HG03439 (cell line): Measurements from ENCODE around the gene LRRC28.

Source experiments
- ATAC-seq: cut with Tn5 transposase; IDR thresholded peaks from one replicate; pipeline ENCODE4 v1.9.1; 2021; ENCODE audit warnings: mild to moderate bottlenecking, moderate library complexity; ENCODE audit not compliant: unreplicated experiment

The LRRC28 gene

DNA sequence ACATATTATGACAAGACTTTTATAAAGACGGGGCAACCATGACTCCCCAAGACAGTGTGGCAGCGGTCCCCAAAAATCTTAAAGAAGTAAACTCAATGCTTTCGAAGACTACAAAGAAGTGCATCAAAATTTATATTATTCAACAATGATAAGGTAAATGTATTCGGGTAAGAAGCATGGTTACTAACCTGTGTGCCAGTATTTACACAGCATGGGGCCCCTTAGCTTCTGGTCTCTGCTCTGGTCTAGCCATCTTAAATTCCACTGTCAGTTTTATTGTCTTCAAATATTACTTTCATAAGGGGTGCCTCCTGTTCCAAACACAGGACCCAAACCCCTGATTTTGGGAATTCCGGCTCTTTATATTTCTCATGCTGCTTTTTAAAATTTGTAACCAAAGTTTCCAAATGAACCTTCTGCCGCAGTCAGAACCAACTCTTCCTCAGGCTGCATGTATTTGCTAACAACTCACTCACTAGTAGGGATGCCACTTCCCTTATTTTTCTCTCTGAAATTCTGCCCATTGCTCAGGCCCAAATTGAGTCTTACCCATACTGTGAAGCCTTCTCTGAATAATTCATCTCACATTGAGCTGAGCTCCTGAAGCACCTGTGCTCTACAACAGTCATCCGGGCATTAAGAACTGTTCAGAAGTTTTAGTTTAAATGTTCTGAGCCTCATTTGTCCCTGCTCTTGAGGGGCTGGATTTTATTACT is 3.1 kb upstream of the LRRC28 start:
- ATAC-seq = no peak

DNA sequence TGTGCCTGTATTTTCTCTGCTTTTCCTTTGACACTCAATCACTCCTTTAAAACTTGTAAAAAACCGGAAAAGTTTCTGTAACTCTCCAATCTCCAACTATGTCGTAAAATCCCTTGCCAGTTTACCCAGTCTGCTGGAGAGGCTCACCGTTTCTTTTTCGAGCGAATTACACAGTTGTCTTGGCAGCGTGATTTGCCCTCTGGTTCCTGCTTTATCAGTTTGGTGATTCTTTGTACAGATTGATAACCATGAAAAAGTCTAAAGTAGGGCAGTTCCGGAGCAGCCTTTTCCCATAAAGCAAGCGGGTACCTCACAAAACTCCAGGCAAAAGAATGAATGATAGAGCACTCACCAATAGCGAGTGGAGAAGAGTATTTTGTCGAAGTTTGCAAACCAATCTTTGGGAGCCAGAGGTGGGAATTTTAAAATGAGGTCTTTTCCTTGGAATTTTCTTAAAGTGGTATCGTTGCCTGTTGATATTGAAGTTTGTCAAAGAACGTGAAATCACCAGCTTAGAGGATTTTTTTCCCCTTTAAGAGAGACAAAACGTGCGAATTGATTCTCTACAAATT is 1.9 kb upstream of the LRRC28 start, which contains the start of gene TTC23:
TSS of gene TTC23 (minus strand) at position 312 of the 572 bp plus-strand sequence. CDS start 20,869 bp downstream, outside the sequence.
- ATAC-seq = no peak

DNA sequence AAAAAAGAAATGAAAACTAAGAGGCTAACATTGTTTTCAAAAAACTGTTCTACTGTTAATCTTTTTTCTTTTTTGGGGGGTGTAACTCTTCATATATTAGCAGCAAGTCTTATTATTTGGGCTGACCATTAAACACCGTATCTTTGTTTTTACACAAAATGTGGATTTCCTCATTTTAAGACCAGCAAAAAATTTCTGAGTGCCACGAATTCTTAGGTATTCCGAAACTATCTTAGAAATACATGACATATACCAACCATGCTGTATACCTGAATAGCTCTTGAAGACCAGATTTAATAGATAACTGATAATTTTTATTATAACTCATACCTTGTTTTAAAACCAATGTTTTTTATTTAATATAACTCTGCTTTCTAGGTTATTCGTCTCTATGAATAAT is 1.3 kb upstream of the LRRC28 start:
- no peak for ATAC-seq

DNA sequence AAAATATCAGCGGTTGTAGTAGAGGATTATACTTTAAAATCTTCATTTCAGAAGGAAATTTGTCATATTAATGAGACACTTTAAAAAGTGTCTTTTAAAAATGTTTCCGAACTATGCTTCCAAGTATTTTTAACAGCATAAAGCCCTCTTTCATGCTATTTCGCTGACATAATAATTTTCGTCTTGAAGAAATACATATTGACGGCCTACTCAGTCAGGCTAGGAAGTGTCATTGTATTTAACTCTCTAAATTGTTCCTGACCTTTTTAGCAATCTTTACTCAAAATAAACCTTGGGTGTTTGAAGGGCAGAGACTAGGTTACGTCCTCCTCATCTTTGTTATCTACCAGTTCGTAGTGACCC is 806 bp upstream of the LRRC28 start:
- no peak for ATAC-seq

DNA sequence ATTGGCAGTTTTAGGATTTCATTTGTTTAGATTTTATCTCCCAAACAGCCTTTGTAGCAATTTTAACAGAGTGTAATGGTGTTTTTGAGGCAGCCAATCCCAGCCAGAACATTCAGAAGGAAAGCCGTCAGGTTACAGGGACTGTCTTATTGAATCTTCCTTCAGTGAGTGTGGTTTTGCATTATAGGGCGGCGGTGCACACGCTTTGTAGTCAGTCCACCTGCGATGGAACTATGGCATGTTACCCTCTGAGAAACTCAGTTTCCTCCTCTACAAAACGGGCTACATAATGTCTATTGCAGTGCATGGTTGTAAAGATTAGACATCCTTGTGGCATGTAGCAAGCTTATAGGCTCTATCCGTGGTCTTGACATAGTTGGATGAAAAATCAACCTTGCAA is 1.0 kb downstream of the LRRC28 start:
- ATAC-seq = no peak

DNA sequence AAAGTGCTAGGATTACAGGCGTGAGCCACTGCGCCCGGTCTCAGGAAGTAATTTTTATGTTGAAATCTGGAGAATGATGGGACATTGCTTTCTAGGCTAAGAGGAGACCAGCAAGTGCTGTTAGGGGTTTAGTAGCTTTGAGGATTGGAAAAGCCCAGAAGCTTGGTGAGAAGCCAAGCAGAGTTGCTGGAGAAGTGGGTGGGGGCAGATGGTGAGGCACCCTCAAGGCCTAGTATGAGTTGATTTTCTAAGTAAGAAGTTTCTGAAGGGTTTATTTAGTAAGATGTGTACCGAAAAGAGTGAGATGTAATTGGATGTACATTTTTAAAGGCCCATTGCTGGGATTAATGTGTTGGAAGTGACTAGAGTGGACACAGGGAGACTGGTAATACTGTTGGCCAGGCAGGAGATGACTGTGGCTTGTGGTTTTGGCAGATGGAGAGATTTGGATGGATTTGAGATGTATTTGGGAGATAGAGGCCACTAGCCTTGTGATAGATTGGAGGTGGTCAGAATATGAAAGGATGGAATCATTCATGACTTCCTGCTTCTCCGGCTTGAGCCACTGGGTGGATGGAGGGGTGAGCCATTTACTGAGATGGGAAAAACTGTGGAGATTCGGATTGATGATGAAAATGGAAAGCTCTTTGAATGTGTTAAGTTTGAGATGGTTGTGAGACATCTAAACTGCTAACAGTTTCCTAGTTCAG is 2.3 kb downstream of the LRRC28 start:
- ATAC-seq = no peak

DNA sequence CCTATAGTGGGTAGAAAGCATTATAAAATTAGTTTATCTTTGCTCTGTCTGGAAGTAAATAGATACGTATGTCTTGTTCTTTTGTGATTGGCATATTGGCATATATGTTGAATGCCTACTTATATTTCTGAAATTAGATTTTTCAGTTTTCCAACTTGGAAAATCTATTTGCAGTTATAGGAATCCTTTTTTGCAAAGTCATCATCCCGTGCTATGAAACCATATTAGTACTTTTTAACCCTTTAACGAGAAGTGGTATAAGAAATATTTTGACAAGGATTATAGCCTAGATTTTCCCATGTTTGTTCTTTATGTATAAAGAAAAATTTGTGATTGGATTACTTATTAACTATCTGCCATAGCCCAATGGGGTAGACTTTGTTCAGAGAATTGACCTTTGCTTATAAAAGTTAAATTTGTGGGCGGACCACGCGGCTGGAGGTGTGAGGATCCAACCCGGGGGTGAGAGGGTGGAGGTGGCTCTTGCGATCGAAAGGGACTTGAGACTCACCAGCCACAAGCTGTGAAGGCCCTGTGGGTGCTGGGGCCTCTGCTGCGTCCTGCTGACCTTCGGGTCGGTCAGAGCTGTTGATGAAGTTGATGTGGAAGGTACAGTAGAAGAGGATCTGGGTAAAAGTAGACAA is 5.9 kb downstream of the LRRC28 start:
- ATAC-seq = no peak

DNA sequence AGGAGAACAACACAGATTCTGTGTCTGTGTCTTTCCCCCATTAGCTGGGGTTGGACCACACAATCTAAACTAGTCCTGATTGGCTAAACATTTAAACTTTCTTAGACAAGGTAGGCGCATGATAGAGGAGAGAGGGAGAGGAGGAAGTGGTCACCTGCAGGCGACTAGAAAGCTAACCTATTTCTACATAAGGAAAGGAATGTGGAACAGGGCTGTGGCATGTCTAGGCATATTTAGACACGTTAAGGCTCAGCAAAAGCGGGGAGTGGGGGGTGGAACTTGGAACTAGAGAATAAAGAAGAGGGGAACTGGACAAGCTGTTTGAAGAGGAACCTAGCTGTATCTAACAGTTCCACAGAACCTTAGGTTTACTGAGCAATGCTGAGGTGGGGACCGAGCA is 12.8 kb downstream of the LRRC28 start:
- ATAC-seq = no peak

DNA sequence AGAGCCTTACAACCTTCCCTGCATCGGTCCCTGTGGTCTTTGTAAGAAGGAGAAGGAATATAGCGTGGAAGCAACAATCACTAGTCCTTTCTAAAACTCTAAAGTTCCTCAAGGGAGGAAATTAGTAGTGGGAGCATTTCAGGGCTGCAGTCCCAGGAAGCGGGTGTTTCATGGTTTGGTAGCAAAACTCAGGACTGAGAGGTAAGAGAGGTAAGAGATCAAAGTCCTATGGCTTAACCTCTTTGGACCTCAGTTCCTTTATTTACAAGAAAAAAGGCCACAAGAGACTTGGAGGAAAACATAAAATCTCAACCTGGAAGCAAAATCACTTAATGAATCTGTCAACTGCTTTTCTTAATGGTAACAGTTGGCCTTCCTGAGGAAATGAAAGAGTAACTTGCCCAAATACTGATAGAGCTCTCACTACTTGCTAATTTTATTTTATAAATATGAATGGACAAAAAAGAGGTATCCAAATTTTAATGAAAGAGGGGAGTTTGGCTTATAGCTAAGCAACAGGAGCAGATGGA is 14.3 kb downstream of the LRRC28 start:
- ATAC-seq = no peak

DNA sequence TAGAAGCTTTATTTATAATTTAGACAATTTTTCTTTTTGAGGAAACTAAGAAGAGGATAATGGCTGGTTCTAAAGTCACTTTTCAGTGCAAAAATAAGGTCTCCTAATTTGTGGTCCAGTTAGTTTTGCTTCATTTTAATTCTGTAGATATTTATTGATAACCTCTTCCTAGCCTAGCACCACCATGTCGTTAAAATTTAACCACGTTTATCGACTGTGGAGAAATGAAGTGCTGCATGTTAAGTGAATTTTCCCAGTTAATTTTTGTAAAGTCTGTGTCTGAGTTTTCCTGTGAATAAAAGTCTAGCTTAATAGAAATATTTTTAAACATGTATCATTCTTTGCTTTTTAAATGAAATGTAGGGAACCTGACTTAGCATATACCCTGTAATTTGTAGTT is 16.7 kb downstream of the LRRC28 start:
- ATAC-seq = no peak

DNA sequence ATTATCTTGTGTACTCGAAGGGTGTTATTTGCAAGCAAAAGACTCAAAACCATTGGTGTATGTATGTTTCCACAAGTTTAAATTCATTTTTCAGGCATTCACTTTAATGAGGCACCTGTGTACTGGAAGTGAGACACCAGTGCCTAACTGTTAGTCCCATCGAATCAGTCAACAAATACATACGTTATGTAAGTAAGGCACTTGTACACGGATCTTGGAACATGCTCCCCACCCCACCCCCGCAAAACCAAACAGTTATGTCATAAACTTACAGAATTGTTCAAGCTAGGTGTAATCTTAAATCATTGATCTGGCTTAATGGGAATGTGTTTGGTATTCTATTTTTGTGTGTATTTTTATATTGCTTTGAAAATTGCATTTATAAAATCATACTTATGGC is 17.1 kb downstream of the LRRC28 start:
- ATAC-seq = no peak

DNA sequence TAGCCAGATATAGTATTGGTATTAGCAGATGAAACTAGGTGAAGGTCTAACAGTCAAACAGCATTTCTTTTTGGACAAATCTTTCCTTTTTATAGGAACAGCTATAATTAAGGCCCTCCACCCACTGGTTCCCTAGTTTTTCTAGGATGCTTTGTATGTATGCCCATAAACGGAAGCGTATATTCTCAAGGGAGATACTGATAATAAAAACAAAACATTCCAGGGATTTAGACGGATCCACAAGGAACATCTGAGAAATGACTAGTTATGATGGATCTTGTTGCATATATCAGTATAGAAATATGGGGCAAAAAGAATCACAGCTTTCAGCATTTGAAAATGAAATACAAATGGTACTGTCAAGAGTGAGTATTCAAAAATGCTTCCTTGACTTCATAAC is 22.5 kb downstream of the LRRC28 start:
- no peak for ATAC-seq

DNA sequence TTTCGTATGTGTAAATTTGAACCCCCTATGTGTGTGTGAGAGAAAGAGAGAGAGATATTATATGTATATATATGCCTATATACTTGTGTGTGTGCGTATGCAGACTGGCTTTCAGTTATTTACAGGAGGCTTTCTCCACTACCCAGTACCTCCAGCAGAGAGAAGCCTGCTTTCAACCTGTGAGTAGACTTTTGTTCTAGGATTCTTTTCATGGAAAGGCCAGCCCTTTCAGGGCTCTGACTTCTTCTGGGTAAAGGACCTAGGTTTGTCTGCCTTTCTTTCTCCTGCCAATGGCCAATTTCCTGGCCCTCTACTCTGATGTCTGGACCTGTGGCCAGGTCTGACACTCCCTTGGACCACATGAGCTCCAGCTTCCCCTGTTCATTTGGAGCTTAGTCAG is 23.8 kb downstream of the LRRC28 start:
- ATAC-seq = no peak

DNA sequence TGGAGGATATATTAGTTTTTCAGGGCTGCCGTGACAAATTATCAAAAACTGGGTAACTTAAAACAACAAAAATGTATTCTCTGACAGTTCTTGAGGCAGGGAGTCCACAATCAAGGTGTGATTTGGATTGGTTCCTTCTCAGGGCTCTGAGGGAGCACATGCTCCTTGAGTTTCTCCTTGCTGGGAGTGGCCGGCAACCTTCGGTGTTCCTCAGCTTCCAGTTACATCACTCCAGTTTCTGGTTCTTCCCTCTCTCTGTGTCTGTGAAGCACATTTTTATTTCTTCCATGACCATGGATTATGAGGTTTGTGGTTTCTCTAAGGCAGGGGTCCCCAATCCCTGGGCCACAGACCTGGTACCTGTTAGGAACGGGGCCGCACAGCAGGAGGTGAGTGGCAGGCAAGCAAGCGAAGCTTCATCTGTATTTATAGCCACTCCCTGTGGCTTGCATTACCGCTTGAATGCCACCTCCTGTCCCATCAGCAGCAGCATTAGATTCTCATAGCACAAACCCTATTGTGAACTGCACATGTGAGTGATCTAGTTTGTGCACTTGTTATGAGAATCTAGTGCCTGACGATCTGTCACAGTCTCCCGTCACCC is 24.3 kb downstream of the LRRC28 start:
- ATAC-seq = no peak

DNA sequence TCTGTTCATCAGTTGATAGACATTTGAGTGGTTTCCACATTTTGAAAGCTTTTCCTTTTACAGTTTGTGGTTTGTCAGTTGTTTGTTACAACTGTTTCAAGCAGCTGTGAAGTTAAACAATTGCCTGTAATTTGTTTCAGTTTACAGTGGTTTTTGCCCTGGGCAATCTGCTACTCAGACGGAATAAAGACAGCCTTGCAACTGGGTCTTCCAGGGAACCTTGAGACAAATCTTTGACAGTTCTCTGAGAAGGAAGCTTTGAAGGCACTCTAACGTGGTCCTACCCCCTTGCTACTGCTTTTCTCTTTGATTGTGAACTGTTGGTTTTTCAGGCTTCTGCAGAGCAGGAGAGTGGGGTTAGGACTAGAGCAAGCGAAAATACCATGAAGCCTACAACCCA is 28.0 kb downstream of the LRRC28 start:
- ATAC-seq = no peak

DNA sequence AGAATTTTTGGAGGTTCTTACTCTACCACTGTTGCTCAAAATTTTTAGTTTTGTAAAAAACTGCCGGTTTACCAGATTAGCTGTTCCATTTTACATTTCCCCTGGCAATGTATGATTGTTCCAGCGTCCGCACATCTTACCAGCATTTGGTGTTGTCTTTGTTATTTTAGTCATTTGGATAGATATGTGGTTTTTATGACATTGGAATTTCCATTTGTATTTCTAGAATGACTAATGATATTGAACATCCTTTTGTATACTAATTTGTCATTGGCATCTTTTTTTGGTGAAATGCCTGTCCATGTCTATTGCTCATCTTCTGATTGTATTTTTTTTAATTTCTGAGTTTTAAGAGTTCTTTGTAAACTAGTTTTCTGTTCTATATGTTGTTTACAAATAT is 28.5 kb downstream of the LRRC28 start:
- ATAC-seq = no peak

DNA sequence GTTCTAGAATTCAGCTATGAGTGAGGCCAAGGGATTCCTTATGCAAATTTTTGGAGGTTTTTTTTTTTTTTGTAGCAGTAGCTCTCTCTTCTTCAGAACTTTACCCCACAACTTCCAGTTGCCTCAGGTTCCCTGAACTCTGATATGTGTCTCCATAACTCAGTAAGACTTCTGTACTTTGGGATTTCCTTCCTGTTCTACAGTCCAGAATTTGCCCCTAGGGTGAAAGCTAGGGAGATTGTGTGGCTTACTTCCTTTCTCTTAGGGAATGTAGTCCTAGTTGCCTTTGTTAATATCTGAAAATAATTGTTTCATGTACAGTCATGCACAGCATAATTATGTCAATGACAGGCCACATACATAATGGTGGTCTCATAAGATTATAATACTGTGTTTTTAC is 30.8 kb downstream of the LRRC28 start:
- ATAC-seq = no peak

DNA sequence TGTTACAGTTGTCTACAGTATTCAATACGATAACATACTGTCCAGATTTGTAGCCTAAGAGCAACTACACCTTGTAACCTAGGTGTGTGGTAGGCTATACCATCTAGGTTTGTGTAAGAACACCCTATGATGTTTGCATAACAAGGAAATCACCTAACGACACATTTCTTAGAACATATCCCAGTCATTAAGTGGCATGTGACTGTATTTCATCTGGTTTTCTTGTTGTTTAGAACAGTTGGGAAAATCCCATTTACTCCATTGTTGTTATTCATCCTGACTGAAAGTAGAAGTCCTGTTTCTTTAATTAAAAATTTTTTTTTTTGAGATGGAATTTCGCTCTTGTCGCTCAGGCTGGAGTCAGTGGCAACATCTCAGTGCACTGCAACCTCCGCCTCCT is 31.3 kb downstream of the LRRC28 start:
- ATAC-seq = no peak

DNA sequence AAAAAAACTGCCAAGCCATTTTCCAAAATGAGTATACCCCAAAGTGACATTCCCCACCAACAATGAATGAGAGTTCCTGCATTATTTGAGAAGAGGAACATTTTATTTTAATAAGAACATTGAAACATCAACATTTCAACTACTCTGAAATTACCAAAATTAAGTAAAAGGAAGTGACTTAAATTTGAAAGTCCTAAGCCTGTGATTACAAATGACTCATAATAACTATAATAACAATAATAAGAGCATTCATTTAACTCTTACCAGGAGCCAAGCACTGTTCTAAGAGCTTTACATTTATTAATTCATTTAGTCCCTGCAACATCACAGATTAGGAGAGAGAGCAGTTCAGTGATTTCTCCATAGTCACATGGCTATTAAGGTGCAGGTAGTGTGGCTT is 32.4 kb downstream of the LRRC28 start:
- ATAC-seq = no peak

DNA sequence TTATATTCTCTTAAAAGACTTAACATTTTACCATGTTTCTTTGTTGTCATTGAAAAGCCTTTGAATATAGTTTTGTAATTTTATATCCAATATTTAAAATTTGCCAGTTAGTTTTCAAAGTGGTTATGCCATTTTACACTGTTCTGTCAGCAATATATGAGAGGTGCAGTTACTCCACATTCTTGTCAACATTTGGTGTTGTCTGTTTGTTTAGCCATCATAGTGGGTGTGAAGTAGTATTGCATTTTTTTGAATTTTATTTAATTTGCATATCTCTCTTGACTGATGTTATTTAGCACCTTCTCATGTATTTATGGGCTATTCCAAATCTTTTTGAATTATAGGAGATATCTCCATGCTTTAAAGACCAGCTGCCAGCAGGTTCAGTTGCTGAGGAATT is 40.4 kb downstream of the LRRC28 start:
- no peak for ATAC-seq

DNA sequence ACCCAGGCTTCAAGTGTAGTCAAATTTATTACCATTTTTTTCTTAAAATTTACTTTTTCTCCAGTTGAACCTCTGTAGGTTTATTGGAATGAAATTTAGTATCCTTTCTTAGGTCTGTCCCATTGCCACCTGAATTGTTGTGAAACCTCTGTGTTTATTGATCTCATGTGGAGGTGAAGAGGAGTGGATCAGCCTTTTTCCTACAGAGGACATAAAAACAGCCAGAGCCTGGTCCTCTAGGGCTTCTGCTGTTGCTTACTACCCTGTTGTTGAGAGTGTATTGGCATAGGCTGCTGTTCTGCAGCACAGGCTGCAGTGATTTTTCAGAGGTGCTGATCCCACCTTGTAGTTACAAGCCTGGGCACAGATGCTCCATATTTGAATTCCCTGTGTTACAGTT is 44.6 kb downstream of the LRRC28 start:
- no peak for ATAC-seq
